Esophagus squamous epithelium (tissue), 4 donors: ENCODE data around the gene SKI.

Experiments used
- POLR2A ChIP-seq, 4 donors: fragments of 450-650 bp; IDR thresholded peaks; one replicate each; pipeline ENCODE4 v1.6.1; 2017; ENCODE audit warnings: antibody characterized with exemption in 4 of 4, mild to moderate bottlenecking in 4 of 4, moderate library complexity in 3 of 4
- TF ChIP-seq, protein P1 (sequence below), 6 experiments: fragments of 450-650 bp in 4 of 6; fragments of 200-600 bp in 2 of 6; sonication (generic) in 2 of 6; IDR thresholded peaks; one replicate each; pipeline ENCODE4 v1.5.1; 2016 to 2019; ENCODE audit warnings: antibody characterized with exemption in 6 of 6, mild to moderate bottlenecking in 4 of 6, moderate library complexity in 4 of 6

DNA sequence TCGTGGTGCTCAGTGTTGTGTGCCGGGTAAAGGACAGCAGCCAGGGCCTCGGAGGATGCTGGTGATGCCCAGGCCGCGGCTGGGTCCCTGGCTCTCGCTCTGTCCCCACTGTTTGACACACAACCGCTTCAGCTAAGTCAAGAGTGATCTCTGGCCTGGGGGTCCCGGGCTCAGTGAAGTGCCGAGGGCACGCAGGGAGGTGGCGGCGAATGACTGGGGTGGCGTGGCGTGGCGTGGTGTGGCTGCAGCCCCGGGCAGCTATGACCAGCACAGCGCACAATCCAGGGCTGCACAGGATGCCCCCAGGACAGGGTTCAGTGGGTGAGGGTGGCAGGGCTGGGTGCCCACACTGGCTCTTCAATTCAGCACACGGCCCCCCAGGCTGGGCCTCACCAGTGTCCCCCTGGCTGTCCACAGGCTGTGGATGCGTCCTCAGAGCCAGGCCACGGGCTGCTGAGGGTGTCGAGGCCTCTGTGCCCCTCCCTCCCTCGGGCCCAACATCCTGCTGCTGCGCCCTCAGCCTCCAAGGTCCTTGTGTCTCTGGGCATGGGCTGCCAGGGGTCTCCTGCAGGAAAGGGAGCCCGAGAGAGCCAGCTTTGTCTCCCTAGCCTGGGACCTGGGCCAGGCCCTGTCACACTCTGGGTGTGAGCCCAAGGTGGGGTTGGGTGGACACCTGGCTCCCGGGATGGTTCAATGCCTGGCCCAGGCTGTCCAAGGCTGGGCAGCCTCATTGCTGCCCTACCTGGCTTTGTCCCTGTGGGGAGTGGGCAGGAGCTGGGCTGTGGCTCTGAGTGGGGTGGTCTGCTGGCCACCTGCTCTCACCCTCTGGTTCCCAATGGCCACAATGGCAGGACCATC lies 12.0 kb upstream of the SKI start:
- TF ChIP-seq, protein P1, sequence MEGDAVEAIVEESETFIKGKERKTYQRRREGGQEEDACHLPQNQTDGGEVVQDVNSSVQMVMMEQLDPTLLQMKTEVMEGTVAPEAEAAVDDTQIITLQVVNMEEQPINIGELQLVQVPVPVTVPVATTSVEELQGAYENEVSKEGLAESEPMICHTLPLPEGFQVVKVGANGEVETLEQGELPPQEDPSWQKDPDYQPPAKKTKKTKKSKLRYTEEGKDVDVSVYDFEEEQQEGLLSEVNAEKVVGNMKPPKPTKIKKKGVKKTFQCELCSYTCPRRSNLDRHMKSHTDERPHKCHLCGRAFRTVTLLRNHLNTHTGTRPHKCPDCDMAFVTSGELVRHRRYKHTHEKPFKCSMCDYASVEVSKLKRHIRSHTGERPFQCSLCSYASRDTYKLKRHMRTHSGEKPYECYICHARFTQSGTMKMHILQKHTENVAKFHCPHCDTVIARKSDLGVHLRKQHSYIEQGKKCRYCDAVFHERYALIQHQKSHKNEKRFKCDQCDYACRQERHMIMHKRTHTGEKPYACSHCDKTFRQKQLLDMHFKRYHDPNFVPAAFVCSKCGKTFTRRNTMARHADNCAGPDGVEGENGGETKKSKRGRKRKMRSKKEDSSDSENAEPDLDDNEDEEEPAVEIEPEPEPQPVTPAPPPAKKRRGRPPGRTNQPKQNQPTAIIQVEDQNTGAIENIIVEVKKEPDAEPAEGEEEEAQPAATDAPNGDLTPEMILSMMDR (IDR thresholded peaks at IDR 0.05): no peak
- TF ChIP-seq POLR2A (IDR thresholded peaks at IDR 0.05): no peak
